ENCODE data around the gene CABCOCO1. TPM values are rescaled to one million over a fixed set of nuclear protein-coding genes. Genes with fewer than 3 reads are reported as not detected.

The CABCOCO1 gene
- polyA plus RNA-seq, 1 donor (not counting 4 experiments of a cell fraction or from before 2014, with no cell fraction given): 0.17 TPM

DNA sequence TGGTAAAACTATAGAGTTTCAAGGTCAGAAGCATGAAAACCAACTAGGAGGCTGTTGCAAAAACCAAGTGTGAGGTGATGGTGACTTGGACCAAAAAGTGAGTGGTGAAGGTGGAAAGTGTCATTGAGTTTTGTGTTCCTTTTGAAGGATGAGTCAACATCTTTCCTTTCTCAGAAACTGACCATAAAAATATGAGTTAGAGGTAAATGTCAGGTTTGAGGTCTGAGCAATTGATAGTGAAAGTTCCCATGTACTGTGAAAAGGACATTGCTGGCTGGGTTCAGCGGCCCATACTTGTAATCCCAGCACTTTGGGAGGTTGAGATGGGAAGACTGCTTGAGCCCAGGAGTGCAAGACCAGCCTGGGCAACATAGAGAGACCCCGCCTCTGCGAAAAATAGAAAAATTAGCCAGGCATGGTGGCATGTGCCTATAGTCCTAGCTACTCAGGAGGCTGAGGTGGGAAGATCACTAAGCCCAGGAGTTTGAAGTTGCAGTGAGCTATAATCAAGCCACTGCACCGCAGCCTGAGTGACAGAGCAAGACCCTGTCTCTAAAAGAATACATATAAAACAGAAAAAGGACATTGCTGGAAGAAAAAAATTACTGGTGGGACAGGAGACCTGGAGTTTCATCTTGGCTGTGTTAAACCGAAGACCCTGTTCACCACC, 149.5 kb downstream of the CABCOCO1 start:
- H4K20me1 ChIP-seq (ENCODE audit: control insufficient read depth, extremely low read depth, insufficient read depth, low read length): no peaks in the 10 kb centered on the region
- no peak overlapping the region for H3K27ac ChIP-seq (ENCODE audit: control insufficient read depth, insufficient read depth, low read length)
- DNase-seq (ENCODE audit: low read depth, low spot score) (no peak), FAIRE-seq (no peak)
- dilution Hi-C loops (cut with MboI; ENCODE audit: extremely low pct_ligation_motif_present, low sequenced_read_pairs): no loop called here
- H3K79me2 ChIP-seq (ENCODE audit: control insufficient read depth, insufficient read depth, low read length): no peaks in the 10 kb centered on the region
- no peak overlapping the region for H3K4me2 ChIP-seq (ENCODE audit: control insufficient read depth, extremely low read depth, insufficient read depth, low read depth, low read length)
- H3K9ac ChIP-seq (ENCODE audit: control insufficient read depth, extremely low read depth, insufficient read depth, low read length): no peak overlapping the region
- no peaks in the 10 kb centered on the region for H3K9me1 ChIP-seq (ENCODE audit: control insufficient read depth, extremely low read depth, insufficient read depth, low read length)
- no peaks in the 10 kb centered on the region for H3K9me3 ChIP-seq (ENCODE audit: control insufficient read depth, low read depth, low read length)
- no peaks in the 10 kb centered on the region for H3K36me3 ChIP-seq (ENCODE audit: control insufficient read depth in 2 of 2, extremely low read depth in 1 of 2, insufficient read depth in 2 of 2, low read length in 2 of 2)
- H3K27me3 ChIP-seq (ENCODE audit: control insufficient read depth, extremely low read depth, insufficient read depth, low read length): no peaks in the 10 kb centered on the region
- no peak overlapping the region for H2AFZ ChIP-seq (ENCODE audit: control insufficient read depth, low read length)
- TF ChIP-seq EZH2 (IDR thresholded peaks at IDR 0.05; ENCODE audit: low read length) (no peak), CTCF (optimal IDR thresholded peaks at IDR 0.05 in 1 of 3, IDR thresholded peaks at IDR 0.05 in 1 of 3, conservative IDR thresholded peaks at IDR 0.05 in 1 of 3; ENCODE audit: extremely low read depth in 1 of 3, insufficient read depth in 2 of 3, low read length in 3 of 3) (no peak)
- no peak overlapping the region for H3K4me3 ChIP-seq (ENCODE audit: control insufficient read depth in 2 of 3, extremely low read depth in 1 of 3, insufficient read depth in 2 of 3, low read depth in 1 of 3, low read length in 3 of 3)
- no peaks in the 10 kb centered on the region for H3K4me1 ChIP-seq (ENCODE audit: control insufficient read depth, extremely low read depth, insufficient read depth, low read length)

DNA sequence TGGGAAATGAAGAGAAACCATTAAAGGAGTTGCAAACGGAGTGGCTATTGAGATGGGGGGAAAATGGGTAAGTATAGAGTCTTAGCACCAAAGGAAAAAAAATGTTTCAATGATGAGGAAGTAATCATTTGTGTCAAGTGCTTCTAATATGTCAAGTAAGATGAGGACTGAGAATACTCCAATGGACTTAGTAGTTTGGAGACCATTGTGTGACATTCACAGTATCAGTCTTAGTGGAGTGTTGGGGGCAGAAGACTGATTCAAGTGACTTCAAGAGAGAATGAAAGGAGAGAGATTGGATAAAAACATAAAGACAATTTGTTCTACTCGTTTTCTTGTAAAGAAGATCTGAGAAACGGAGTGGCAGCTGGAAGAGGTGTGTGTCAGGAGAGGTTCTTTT, 150.2 kb downstream of the CABCOCO1 start:
- dilution Hi-C loops (cut with MboI; ENCODE audit: extremely low pct_ligation_motif_present, low sequenced_read_pairs): no loop called here
- TF ChIP-seq EZH2 (IDR thresholded peaks at IDR 0.05; ENCODE audit: low read length): no peak
- no peak for TF ChIP-seq CTCF (optimal IDR thresholded peaks at IDR 0.05 in 1 of 3, IDR thresholded peaks at IDR 0.05 in 1 of 3, conservative IDR thresholded peaks at IDR 0.05 in 1 of 3; ENCODE audit: extremely low read depth in 1 of 3, insufficient read depth in 2 of 3, low read length in 3 of 3)
- no peaks in the 10 kb centered on the region for H3K36me3 ChIP-seq (ENCODE audit: control insufficient read depth in 2 of 2, extremely low read depth in 1 of 2, insufficient read depth in 2 of 2, low read length in 2 of 2)
- DNase-seq (ENCODE audit: low read depth, low spot score): no peak
- H3K79me2 ChIP-seq (ENCODE audit: control insufficient read depth, insufficient read depth, low read length): no peaks in the 10 kb centered on the region
- no peak overlapping the region for H3K4me2 ChIP-seq (ENCODE audit: control insufficient read depth, extremely low read depth, insufficient read depth, low read depth, low read length)
- no peaks in the 10 kb centered on the region for H3K9me3 ChIP-seq (ENCODE audit: control insufficient read depth, low read depth, low read length)
- no peaks in the 10 kb centered on the region for H3K27me3 ChIP-seq (ENCODE audit: control insufficient read depth, extremely low read depth, insufficient read depth, low read length)
- no peak overlapping the region for H3K4me3 ChIP-seq (ENCODE audit: control insufficient read depth in 2 of 3, extremely low read depth in 1 of 3, insufficient read depth in 2 of 3, low read depth in 1 of 3, low read length in 3 of 3)
- no peak overlapping the region for H2AFZ ChIP-seq (ENCODE audit: control insufficient read depth, low read length)
- no peak for FAIRE-seq
- H3K9ac ChIP-seq (ENCODE audit: control insufficient read depth, extremely low read depth, insufficient read depth, low read length): no peak overlapping the region
- no peaks in the 10 kb centered on the region for H3K9me1 ChIP-seq (ENCODE audit: control insufficient read depth, extremely low read depth, insufficient read depth, low read length)
- H3K27ac ChIP-seq (ENCODE audit: control insufficient read depth, insufficient read depth, low read length): no peak overlapping the region
- no peaks in the 10 kb centered on the region for H4K20me1 ChIP-seq (ENCODE audit: control insufficient read depth, extremely low read depth, insufficient read depth, low read length)
- no peaks in the 10 kb centered on the region for H3K4me1 ChIP-seq (ENCODE audit: control insufficient read depth, extremely low read depth, insufficient read depth, low read length)
